GF-D8 (cell line): ENCODE data around the gene LRRC3C.
"Not testable (repeated sequence)": the region's sequence is repeated elsewhere in the genome, so short reads cannot be mapped to it uniquely, and the experiment has no call there.

Experiments used
- DNase-seq: peaks from one replicate; lab custom pipeline; 2025; lab: John Stamatoyannopoulos, UW

The LRRC3C gene

DNA sequence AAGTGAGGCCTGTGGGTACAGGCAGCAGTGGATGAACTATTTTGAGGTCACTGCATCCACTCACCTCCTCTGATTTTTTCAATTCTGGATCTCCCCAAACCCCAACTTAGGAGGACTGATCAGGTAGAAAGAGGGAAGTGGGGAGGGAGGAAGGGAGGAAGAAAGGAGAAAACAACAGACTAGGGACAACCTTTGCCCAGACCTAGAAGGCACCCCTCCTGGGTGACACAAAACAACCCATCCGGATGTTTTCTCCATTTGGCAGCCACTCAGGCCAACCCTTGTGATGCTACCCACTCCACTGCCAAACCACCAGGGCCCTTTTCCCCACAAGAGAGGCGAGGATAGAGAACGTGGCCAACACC, 2.9 kb upstream of the LRRC3C start:
- DNase-seq = no peak

GRCh38 chr17:39925282-39926134, 2.0 kb upstream of the LRRC3C start:
- DNase-seq = no peak

DNA sequence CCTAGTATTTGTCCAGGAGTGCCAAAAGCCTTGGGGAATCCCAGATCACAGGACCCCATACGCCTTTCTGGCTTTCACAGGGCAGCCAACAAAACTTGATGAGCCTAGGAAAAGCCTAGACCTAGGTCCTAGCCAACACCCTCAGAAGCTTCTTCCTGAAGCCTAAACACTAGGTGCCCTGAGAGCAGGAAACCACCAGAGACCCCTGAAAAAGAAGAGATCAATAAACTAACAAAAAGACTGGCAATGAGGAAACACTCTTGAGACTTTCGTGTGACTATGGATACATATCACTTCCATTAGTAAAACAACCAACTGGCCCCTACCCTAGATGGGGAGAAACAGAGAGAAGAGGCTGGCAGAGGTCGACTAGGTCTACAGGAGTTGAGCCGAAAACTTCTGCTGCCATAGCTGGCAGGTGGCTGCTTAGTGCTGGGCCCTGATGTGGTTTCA, 1.4 kb upstream of the LRRC3C start:
- no peak for DNase-seq

DNA sequence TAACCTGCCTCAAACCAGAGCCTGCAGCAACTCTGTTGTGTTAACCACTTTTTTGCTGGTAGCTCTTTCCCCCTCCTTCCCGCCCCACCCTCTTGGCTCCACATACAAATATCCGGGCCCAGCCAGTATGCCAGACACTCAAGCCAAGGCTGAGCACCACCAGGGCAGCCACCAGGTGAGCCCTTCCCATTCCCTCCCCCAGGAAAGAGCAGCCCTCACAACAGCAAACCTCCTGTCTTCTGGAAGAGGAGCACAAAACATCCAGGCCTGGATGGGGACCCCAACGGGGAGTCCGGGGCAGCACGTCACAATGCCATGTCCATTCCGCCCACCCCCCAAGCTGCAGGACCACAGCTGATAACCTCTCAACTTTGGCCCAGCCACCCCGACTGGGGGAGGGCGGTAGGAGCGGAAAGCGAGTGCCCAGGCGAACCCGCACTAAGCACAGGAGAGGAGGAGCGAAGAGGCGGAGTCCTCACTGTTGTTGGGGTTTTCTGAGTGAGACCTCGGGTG, 888 bp upstream of the LRRC3C start:
- peak; percentile 38 for DNase-seq

GRCh38 chr17:39927929-39928857, 661 bp downstream of the LRRC3C start:
- no peak for DNase-seq

GRCh38 chr17:39928858-39929645, 1.5 kb downstream of the LRRC3C start:
- no peak for DNase-seq

DNA sequence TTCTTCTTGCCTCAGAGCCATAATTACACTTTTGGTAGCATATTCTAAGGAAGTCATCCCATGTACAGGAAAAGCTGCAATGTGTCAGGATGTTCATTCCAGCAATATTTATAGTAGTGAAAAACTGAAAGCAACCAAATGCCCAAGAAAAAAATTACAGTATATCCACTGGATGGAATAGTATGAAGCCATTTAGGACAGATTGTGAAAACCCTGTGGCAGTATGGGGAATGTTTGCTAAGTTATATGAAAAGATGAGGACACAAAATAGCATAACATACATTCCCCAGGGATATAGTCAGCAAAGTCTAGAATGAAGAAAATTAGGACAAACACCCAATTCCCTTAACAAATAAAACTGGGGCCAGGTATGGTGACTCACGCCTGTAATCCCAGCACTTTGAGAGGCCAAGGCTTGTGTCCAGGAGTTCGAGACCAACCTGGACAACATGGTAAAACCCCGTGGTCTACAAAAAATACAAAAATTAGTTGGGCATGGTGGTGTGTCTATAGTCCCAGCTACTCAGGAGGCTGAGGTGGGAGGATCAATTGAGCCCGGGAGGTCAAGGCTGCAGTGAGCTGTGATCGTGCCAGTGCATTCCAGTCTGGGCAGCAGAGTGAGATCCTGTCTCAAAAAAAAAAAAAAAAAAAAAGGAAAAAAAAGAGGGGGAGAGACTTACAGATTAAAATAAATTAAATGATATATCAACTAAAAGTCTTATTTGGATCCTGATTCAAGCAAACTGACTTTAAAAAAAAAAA, 2.3 kb downstream of the LRRC3C start:
- DNase-seq = no peak

GRCh38 chr17:39933912-39934311, 6.4 kb downstream of the LRRC3C start:
- no peak for DNase-seq

GRCh38 chr17:39934324-39934723, 6.8 kb downstream of the LRRC3C start:
- no peak for DNase-seq

DNA sequence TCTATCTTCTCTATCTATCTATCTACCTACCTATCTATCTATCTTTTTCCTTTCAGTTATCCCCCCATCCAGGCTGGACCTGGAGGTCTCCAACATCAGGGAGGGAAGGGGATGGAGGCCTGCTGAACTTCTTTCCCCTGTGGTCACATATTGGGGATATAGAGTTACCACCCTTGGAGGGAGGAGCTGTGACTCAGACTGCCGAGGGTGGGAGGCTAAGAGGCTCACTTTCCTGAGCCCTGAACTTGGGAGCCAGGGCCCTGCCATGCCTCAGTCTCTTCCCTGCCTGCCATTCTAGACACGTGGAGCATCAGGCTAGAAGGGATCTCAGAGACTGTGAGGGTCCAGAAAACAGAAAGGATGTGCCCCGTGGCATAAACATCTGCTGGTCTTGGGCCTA, 8.4 kb downstream of the LRRC3C start:
- DNase-seq = no peak

- no peak for DNase-seq
These were observed 9.9 kb downstream of the LRRC3C start for GRCh38 chr17:39937447-39937846.

- no peak for DNase-seq
These were observed 10.8 kb downstream of the LRRC3C start for GRCh38 chr17:39938140-39938869.

DNA sequence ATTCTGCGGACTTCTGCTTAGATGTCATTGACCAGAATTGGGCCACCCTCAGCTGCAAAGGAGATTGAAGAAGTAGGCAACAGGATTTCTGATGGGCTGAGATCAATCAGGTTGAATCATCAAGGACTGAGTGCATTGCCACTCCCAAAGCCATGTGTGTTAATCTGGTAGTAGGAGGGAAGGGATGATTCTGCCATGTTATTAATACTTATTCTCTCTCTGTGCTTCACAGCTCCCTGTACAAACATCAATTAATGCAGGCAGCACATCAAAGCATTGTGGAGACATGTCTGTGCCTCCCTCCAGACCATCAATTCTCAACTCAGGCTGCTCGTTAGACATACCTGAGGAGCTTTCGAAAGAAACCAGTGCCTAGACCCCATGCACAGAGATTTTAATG, 11.6 kb downstream of the LRRC3C start:
- DNase-seq = no peak

DNA sequence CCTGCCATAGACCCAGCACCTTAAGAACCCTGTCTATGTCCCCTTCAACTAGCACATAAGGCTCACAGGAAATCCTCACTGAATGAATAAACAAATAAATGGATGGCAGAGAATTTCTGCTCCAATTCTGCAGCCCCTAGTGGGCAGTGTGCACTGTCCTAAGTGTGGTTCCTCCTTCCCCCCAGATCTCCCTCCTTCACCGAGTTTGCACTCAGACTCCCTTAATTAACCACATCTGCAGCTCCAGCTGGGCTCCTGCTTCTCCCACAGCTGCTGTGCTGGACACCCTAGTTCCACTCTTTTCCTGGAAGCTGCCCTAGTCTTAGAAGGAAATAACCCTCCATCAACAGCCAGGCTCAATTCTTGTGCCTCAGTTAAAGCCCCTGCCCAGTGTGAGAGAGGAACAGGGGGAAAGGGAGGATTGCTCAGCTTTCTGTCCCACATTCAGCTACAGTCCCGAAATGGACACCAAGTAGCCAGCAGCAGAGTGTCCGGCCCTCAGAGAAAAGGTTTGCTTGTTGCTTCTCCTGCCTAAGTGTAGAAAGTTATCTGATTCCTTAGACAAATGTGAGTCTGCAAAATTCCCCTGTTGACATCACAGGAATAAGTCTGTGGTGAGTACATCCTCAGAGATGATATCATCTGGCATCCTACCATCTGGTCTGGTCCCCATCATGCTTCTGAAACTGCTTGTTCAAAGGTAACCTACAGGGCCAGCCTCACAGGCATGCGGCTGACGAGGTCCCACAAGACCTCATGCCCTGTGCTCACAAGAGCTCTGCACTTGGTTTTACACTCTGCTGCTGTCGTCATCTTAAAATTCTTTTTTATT, 12.3 kb downstream of the LRRC3C start:
- DNase-seq = peak; percentile 6

DNA sequence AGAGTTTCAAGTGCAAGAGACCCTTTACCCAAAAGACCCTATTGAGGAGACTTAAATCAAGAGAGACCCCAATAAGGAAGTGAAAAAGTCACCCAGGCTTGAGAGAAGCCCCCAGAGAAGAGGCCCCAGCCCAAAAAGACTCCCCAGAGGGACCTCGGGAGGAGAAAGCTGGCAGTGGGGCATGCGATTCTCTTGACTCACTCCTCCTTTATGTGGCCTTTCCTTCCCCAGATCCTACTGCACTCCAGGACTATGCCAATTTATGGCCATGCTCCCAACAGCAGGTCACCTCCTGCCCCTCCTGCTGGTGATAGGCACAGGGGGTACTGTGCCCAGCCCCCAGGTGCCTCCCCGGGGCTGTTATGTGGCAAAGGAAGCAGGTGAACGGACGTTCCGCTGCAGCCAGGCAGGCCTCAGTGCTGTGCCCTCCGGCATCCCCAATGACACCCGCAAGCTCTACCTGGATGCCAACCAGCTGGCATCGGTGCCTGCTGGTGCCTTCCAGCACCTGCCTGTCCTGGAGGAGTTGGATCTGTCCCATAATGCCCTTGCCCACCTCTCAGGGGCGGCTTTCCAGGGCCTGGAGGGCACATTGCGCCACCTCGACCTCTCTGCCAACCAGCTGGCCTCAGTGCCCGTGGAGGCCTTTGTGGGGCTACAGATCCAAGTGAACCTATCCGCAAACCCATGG, 16.3 kb downstream of the LRRC3C start:
- DNase-seq = no peak

GRCh38 chr17:39944393-39944711, 16.8 kb downstream of the LRRC3C start:
- DNase-seq = no peak

GRCh38 chr17:39946551-39947330, 19.2 kb downstream of the LRRC3C start:
- no peak for DNase-seq

DNA sequence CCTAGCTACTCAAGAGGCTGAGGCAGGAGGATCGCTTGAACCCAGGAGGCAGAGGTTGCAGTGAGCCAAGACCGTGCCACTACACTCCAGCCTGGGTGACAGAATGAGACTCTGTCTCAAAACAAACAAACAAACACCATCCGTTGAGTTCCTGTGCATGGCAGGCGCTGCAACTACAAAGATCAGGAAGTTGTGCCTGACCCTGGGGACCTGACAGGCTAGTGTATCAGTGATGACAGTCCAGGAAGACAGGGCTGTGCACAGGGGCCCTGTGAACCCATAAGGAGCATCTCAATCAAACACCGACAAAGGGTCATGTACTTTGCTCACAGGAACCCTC, 20.9 kb downstream of the LRRC3C start:
- DNase-seq = not testable (repeated sequence)
